GM12878 (cell line): ENCODE data around the gene MPP2. TPM values are rescaled to one million over a fixed set of nuclear protein-coding genes. Genes with fewer than 3 reads are reported as not detected.

Experiments
- ATAC-seq: fragments of 200-7000 bp; cut with Tn5 transposase; 3 replicates; pipeline ENCODE4 v1.9.1; 2020; ENCODE audit warnings: mild to moderate bottlenecking, moderate library complexity
- BruUV-seq: library from RNA; stranded (reverse); fragments of 400-500 nt; replicated peaks from 2 replicates; lab custom pipeline; 2021; lab: Mats Ljungman, UMichigan
- CTCF ChIA-PET: fragments of 300-600 bp; sonication (Branson Sonifier 250); formaldehyde crosslinking; extraction: SDS; loops from one replicate; lab custom pipeline; 2021; ENCODE audit warnings: inconsistent platforms; lab: Yijun Ruan, JAX
- POLR2A ChIA-PET: fragments of 350-600 bp; formaldehyde crosslinking; extraction: SDS; loops from one replicate; lab custom pipeline; 2021; ENCODE audit warnings: inconsistent platforms; lab: Charles Lee
- RAD21 ChIA-PET: fragments of 300-600 bp; sonication (Branson Sonifier 250); formaldehyde crosslinking; loops from one replicate; lab custom pipeline; 2023; ENCODE audit warnings: antibody characterized with exemption; ENCODE audit not compliant: unreplicated experiment; lab: Charles Lee
- SMC1A ChIA-PET: fragments of 300-600 bp; sonication (Branson Sonifier 250); formaldehyde crosslinking; loops from one replicate; lab custom pipeline; 2023; ENCODE audit not compliant: unreplicated experiment, uncharacterized antibody; lab: Charles Lee
- DNase-seq: peaks from one replicate; pipeline ENCODE4 v3.0.0-alpha.2; 2011; ENCODE audit warnings: low read depth, low spot score
- FAIRE-seq: peaks from 3 replicates; lab custom pipeline; 2011; peaks lifted over from hg19 to GRCh38; lab: Jason Lieb, UNC
- H2AFZ ChIP-seq: 2 replicates; pipeline ENCODE4 v1.6.0; 2011; ENCODE audit warnings: low read depth, low read length, control low read depth; ENCODE audit not compliant: control insufficient read depth
- H3K27ac ChIP-seq: 2 replicates; pipeline ENCODE4 v1.5.1; 2011; ENCODE audit warnings: control low read depth; ENCODE audit not compliant: control insufficient read depth, insufficient read depth
- H3K27me3 ChIP-seq, 2 experiments: replicated peaks in 1 of 2; 2 replicates each; pipeline versions ENCODE4 v1.6.0 to v1.6.1; 2011; ENCODE audit warnings: low read length in 1 of 2; ENCODE audit not compliant: control insufficient read depth in 2 of 2, insufficient read depth in 2 of 2
- H3K36me3 ChIP-seq, 2 experiments: 2 replicates each; pipeline ENCODE4 v1.5.1; 2011; ENCODE audit warnings: low read length in 1 of 2; ENCODE audit not compliant: control insufficient read depth in 2 of 2, insufficient read depth in 2 of 2
- H3K4me1 ChIP-seq: 2 replicates; pipeline ENCODE4 v1.6.1; 2011; ENCODE audit warnings: mild to moderate bottlenecking, low read length, moderate library complexity, mixed read lengths; ENCODE audit not compliant: control insufficient read depth, insufficient read depth
- H3K4me2 ChIP-seq: 2 replicates; pipeline ENCODE4 v1.6.0; 2011; ENCODE audit warnings: control low read depth; ENCODE audit not compliant: control insufficient read depth, insufficient read depth
- H3K4me3 ChIP-seq: fragments of 200-600 bp; sonication (generic); 2 replicates; pipeline ENCODE4 v1.5.1; 2016
- H3K79me2 ChIP-seq: 2 replicates; pipeline ENCODE4 v1.6.0; 2011; ENCODE audit warnings: low read length; ENCODE audit not compliant: control insufficient read depth, insufficient read depth
- H3K9ac ChIP-seq: 2 replicates; pipeline ENCODE4 v1.8.0; 2011; ENCODE audit warnings: low read length, control low read depth, mixed read lengths; ENCODE audit not compliant: control insufficient read depth, insufficient read depth
- H3K9me3 ChIP-seq: replicated peaks from 3 replicates; pipeline ENCODE4 v1.5.1; 2011; ENCODE audit warnings: mild to moderate bottlenecking, low read length; ENCODE audit not compliant: control insufficient read depth, insufficient read depth
- H4K20me1 ChIP-seq: 2 replicates; pipeline ENCODE4 v1.6.0; 2011; ENCODE audit not compliant: control insufficient read depth, insufficient read depth
- ATF2 ChIP-seq: IDR thresholded peaks from 2 replicates; pipeline ENCODE4 v1.6.1; 2012; ENCODE audit warnings: low read length, inconsistent platforms
- BCL3 ChIP-seq: IDR thresholded peaks from 2 replicates; pipeline ENCODE4 v1.6.1; 2011; ENCODE audit warnings: borderline replicate concordance, low read depth, mild to moderate bottlenecking, moderate library complexity, low read length; ENCODE audit not compliant: insufficient read depth, poor library complexity, severe bottlenecking
- BHLHE40 ChIP-seq, 2 experiments: fragments of 450-650 bp in 1 of 2; IDR thresholded peaks; 2 replicates each; pipeline ENCODE4 v1.6.1; 2011 to 2017; ENCODE audit warnings: low read depth in 2 of 2, borderline replicate concordance in 1 of 2, improper control_type of control experiment in 1 of 2, low read length in 1 of 2, mild to moderate bottlenecking in 1 of 2
- SMAD1 ChIP-seq: fragments of 450-650 bp; IDR thresholded peaks from 2 replicates; pipeline ENCODE4 v1.6.1; 2018; ENCODE audit warnings: mild to moderate bottlenecking, low read depth; ENCODE audit not compliant: partially characterized antibody
- STAT3 ChIP-seq: IDR thresholded peaks from 2 replicates; pipeline ENCODE4 v1.6.1; 2011; ENCODE audit warnings: low read depth, low read length, improper control_type of control experiment
- SUPT20H ChIP-seq: IDR thresholded peaks from 2 replicates; pipeline ENCODE4 v1.6.1; 2011; ENCODE audit warnings: low read depth, mild to moderate bottlenecking, low read length, moderate library complexity, borderline replicate concordance; ENCODE audit not compliant: control insufficient read depth
- ZBTB33 ChIP-seq: fragments of 450-650 bp; IDR thresholded peaks from 2 replicates; pipeline ENCODE4 v1.6.1; 2017; ENCODE audit warnings: mild to moderate bottlenecking
- ZBTB4 ChIP-seq: fragments of 450-650 bp; formaldehyde crosslinking; IDR thresholded peaks from 2 replicates; pipeline ENCODE4 v1.4.0; 2022; ENCODE audit warnings: mild to moderate bottlenecking, moderate library complexity
- WGBS: methylation state at CpG from one replicate; pipeline ENCODE4 v1.1.6; 2016; ENCODE audit warnings: low lambda C conversion rate; ENCODE audit not compliant: insufficient replicate concordance, insufficient coverage; ENCODE audit errors: missing lambda C conversion rate; 5-methylcytosine and 5-hydroxymethylcytosine counted together
- in situ Hi-C: fragments of 300-500 bp; cut with MboI; formaldehyde crosslinking; loops from 9 replicates; pipeline ENCODE4 v1.14.3; 2018; ENCODE audit warnings: mixed read lengths
- intact Hi-C: fragments of 100-400 bp; cut with micrococcal nuclease; formaldehyde crosslinking; loops from one replicate; pipeline ENCODE4 v1.14.2; 2022; ENCODE audit not compliant: unreplicated experiment
- polyA plus RNA-seq, 11 experiments: library from polyadenylated mRNA; depleted of rRNA in 4 of 11; unstranded in 6 of 11; stranded (reverse) in 5 of 11; fragments of >200 nt; fragmentation: Nextera tagmentation in 4 of 11; fragmentation: Illumina TruSeq in 1 of 11; extraction: Ambion mirVana in 4 of 11; extraction: Trizol in 1 of 11; gene quantifications; 1 replicate in 1 of 11; 2 replicates in 10 of 11; pipeline versions ENCODE4 v1.2.1 to v1.2.3, GENCODE V29; 2011 to 2016; ENCODE audit warnings: inconsistent platforms in 2 of 11, missing spikeins in 2 of 11, low read depth in 1 of 11
- total RNA-seq, 4 experiments: library from RNA; depleted of rRNA in 3 of 4; stranded (reverse); fragments of >200 nt in 3 of 4; fragmentation: Illumina TruSeq in 1 of 4; extraction: Trizol in 1 of 4; gene quantifications; 2 replicates each; pipeline versions ENCODE4 v1.2.1 to v1.2.3, GENCODE V29; 2013 to 2021

MPP2 gene
- total and polyA plus RNA-seq, 10 of the 15 experiments (the other 5 are each of a cell fraction or from before 2014, with no cell fraction given) = 0.02 to 0.23 (median 0.15) TPM; not detected in 2

GRCh38 chr17:43946781-43947180, 39.4 kb upstream of the MPP2 start:
- Histone ChIP-seq H3K79me2 (no peaks in the 10 kb centered on the region), H4K20me1 (no peaks in the 10 kb centered on the region), H2AFZ (no peak overlapping the region), H3K4me2 (no peak overlapping the region), H3K4me3 (no peak overlapping the region), H3K36me3 (no peaks in the 10 kb centered on the region), H3K9me3 (no peaks in the 10 kb centered on the region), H3K27me3 (peaks cover 0 to 2% of the 10 kb centered on the region in 2 experiments; a peak in 1 of 4 replicates), H3K9ac (no peak overlapping the region), H3K27ac (no peak overlapping the region), H3K4me1 (0 out of 2 replicates have a peak, but pooled peaks cover 4% of the 10 kb centered on the region)
- in situ Hi-C loops (no loop called here), intact Hi-C loops (no loop called here)
- WGBS = 23% methylated on average over 4 of the region's 4 CpGs
- TF ChIP-seq STAT3 (no peak), ZBTB33 (no peak), ATF2 (no peak), SMAD1 (no peak), BHLHE40 (IDR thresholded peaks at IDR 0.05; ENCODE audit: borderline replicate concordance in 1 of 2, low read depth in 2 of 2, low read length in 1 of 2) (no peak), SUPT20H (no peak), BCL3 (no peak), ZBTB4 (CRISPR knock-in tag) (no peak)
- ChIA-PET CTCF (interaction anchor here (0.7 to 5.2 kb wide), 2 partner anchors 49 to 222 kb away, joined by 3 to 56 read pairs; partner anchors contain the start of gene ASB16), RAD21 (interaction anchor here (0.9 to 1.0 kb wide), 3 partner anchors 9 to 94 kb away, joined by 3 read pairs; no protein-coding TSS in a partner anchor), SMC1A (interaction anchor here (1.0 to 1.2 kb wide), 2 partner anchors 109 to 165 kb away, joined by 3 to 4 read pairs; no protein-coding TSS in a partner anchor), POLR2A (interaction anchor here (0.7 kb wide), 1 partner anchor 95 kb away, joined by 4 read pairs; no protein-coding TSS in a partner anchor)
- BruUV-seq = no TSS peak
- DNase-seq (no peak), FAIRE-seq (no peak), ATAC-seq (no peak)
